NCI-H748 (cell line): ENCODE data around the gene PAXIP1.
"Not testable (repeated sequence)": the region's sequence is repeated elsewhere in the genome, so short reads cannot be mapped to it uniquely, and the experiment has no call there.

Experiments
- DNase-seq: peaks from one replicate; lab custom pipeline; 2025; ENCODE audit not compliant: unreplicated experiment; lab: John Stamatoyannopoulos, UW

PAXIP1 gene

GRCh38 chr7:154950960-154951359 lies 52.0 kb downstream of the PAXIP1 start:
- no peak for DNase-seq

DNA sequence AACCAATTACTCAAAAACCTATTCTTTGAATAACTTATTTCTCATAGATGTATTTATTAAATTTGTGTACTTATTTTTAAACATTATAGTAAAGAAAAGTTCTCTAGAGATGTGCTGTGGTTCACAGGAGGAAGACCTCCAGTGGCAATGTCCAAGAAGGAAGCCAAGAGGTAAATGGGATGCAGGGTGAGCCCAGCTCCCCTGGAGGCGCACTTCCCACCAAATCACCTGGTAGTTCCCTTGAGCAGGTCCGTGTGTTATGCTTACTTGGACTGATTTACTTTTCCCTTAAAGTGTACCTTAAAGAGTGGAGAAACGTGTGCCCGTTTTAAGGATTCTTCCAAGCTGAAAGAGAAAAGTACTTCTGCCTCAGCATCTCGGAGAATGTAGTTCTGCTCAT lies 55.3 kb downstream of the PAXIP1 start:
- DNase-seq: no peak

GRCh38 chr7:154946166-154946565 lies 56.8 kb downstream of the PAXIP1 start:
- no peak for DNase-seq

GRCh38 chr7:154943906-154944305 lies 59.0 kb downstream of the PAXIP1 start:
- DNase-seq: no peak

DNA sequence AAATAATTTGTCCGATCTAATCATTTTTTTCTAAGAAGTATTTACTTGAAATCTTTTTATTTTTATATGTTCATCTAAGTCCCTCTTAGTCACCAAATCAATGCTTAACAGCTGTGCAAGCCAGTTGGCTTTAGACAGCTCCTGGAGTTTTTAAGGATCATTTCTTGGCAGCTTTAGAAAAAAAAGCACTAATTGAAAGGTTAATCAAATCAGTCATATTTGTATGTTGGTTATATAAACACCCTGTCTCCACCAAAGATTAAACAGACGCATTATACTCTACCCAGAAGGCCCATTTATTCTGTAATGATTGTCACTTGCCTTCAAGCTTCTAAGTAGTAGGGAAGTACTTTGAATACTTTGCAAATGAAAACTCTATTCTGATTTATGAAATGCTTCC lies 60.2 kb downstream of the PAXIP1 start:
- DNase-seq: no peak

GRCh38 chr7:154937837-154938236 lies 65.1 kb downstream of the PAXIP1 start:
- DNase-seq: no peak

GRCh38 chr7:154934353-154934952 lies 68.5 kb downstream of the PAXIP1 start:
- DNase-seq: not testable (repeated sequence)

- no peak for DNase-seq
Measured at GRCh38 chr7:154931906-154932305, 71.0 kb downstream of the PAXIP1 start.

GRCh38 chr7:154929006-154929726 lies 73.8 kb downstream of the PAXIP1 start:
- no peak for DNase-seq

GRCh38 chr7:154928136-154929005 lies 74.6 kb downstream of the PAXIP1 start:
- peak; percentile 75 for DNase-seq

GRCh38 chr7:154927624-154928125 lies 75.2 kb downstream of the PAXIP1 start:
- peak; percentile 90 for DNase-seq

- not testable (repeated sequence) for DNase-seq
Measured at GRCh38 chr7:154922472-154922871, 80.5 kb downstream of the PAXIP1 start.

GRCh38 chr7:154919344-154920225 lies 83.3 kb downstream of the PAXIP1 start:
- DNase-seq: no peak

GRCh38 chr7:154918741-154919140 lies 84.2 kb downstream of the PAXIP1 start:
- DNase-seq: no peak

DNA sequence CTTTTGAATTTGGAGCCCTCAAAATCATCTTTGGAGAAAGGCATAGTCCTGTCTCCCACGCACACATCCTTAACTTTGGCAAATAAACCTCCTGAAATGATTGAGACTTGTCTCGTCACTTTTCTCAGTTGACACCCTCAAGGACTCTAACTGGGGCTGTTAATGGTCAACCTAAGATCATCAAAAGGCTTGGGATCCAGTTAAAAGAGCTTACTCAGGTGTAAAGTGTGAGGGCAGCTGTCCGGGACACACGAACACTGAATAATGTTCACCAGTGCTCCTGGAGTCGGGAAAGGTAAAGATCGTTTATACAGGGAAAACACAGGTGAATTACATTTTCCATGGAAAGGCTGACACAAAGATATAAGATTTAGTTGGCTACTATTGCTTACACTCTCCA lies 84.7 kb downstream of the PAXIP1 start:
- DNase-seq: no peak

DNA sequence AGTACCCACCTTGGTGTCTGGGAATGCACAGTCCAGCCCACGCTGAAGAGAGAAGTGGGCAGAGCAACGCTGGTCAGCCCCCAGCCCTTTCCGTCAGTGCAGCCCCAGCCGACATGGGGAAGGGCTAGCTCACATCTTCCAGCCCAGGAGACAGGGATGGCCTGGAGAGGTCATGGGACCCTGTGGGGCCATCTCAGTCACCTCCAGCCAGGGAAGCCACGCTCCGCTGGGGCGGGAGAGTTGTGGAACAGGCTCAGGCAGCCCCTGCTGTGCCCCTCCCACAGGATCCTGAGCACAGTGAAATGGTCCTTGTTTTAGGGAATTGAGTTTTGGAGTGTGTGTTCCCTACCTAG lies 85.1 kb downstream of the PAXIP1 start:
- DNase-seq: no peak

- DNase-seq: peak; percentile 41
Measured at GRCh38 chr7:154916856-154917807, 85.8 kb downstream of the PAXIP1 start.

- no peak for DNase-seq
Measured at GRCh38 chr7:154916381-154916780, 86.5 kb downstream of the PAXIP1 start.

GRCh38 chr7:154915600-154915999 lies 87.3 kb downstream of the PAXIP1 start:
- no peak for DNase-seq

- no peak for DNase-seq
Measured at GRCh38 chr7:154914996-154915380, 87.9 kb downstream of the PAXIP1 start.
